Naive thymus-derived CD4-positive, alpha-beta T cell (primary cell): ENCODE results near the gene PGGHG. TPM values are rescaled to one million over a fixed set of nuclear protein-coding genes. Genes with fewer than 3 reads are reported as not detected.

ENCODE experiments used
- ATAC-seq: fragments of 150-1000 bp; cut with Tn5 transposase; 2 replicates; pipeline ENCODE4 v1.10.0; 2021; ENCODE audit warnings: mild to moderate bottlenecking, moderate library complexity
- CTCF ChIA-PET: fragments of 350-600 bp; sonication (Branson Sonifier 250); formaldehyde crosslinking; loops from one replicate; lab custom pipeline; 2021; ENCODE audit warnings: antibody characterized with exemption; lab: Charles Lee
- POLR2A ChIA-PET: fragments of 350-600 bp; sonication (Branson Sonifier 250); formaldehyde crosslinking; loops from one replicate; lab custom pipeline; 2021; ENCODE audit warnings: antibody characterized with exemption, inconsistent platforms; lab: Charles Lee
- DNase-seq, 9 donors: peaks; one replicate each; pipeline versions ENCODE4 v3.0.0 to v3.0.0-alpha.2; 2020 to 2022; ENCODE audit warnings: mixed read lengths in 1 of 9
- H3K27ac ChIP-seq: one replicate; pipeline ENCODE4 v1.7.0; 2013; ENCODE audit warnings: mild to moderate bottlenecking, low read depth, low read length, moderate library complexity
- H3K27me3 ChIP-seq, 2 donors: one replicate each; pipeline ENCODE4 v1.7.0; 2013; ENCODE audit warnings: low read length in 2 of 2, mild to moderate bottlenecking in 2 of 2, moderate library complexity in 2 of 2; ENCODE audit not compliant: control insufficient read depth in 2 of 2, insufficient read depth in 2 of 2
- H3K36me3 ChIP-seq, 3 experiments: 1 replicate in 2 of 3; 2 replicates in 1 of 3; pipeline ENCODE4 v1.7.0; 2013; ENCODE audit warnings: low read length in 3 of 3, mild to moderate bottlenecking in 3 of 3, moderate library complexity in 1 of 3; ENCODE audit not compliant: insufficient read depth in 3 of 3, control insufficient read depth in 2 of 3
- H3K4me1 ChIP-seq, 2 donors: one replicate each; pipeline ENCODE4 v1.7.0; 2013; ENCODE audit warnings: low read length in 2 of 2, mild to moderate bottlenecking in 2 of 2, moderate library complexity in 1 of 2; ENCODE audit not compliant: control insufficient read depth in 2 of 2, insufficient read depth in 2 of 2
- H3K4me3 ChIP-seq: 2 replicates; pipeline ENCODE4 v1.7.0; 2013; ENCODE audit warnings: mild to moderate bottlenecking, low read length
- H3K9me3 ChIP-seq, 3 experiments: 1 replicate in 2 of 3; 2 replicates in 1 of 3; pipeline ENCODE4 v1.7.0; 2013; ENCODE audit warnings: low read length in 3 of 3; ENCODE audit not compliant: control insufficient read depth in 2 of 3
- H3K27ac Mint-ChIP-seq, 9 donors: one replicate each; pipeline ENCODE4 v1.8.0; 2020 to 2022; ENCODE audit warnings: mixed read lengths in 9 of 9, mild to moderate bottlenecking in 8 of 9, moderate library complexity in 5 of 9, inconsistent platforms in 2 of 9
- H3K27me3 Mint-ChIP-seq, 5 donors: one replicate each; pipeline ENCODE4 v1.8.0; 2021 to 2022; ENCODE audit warnings: mixed read lengths in 5 of 5, mild to moderate bottlenecking in 1 of 5
- H3K36me3 Mint-ChIP-seq, 5 donors: one replicate each; pipeline ENCODE4 v1.8.0; 2020 to 2022; ENCODE audit warnings: mixed read lengths in 5 of 5, mild to moderate bottlenecking in 3 of 5, inconsistent platforms in 1 of 5
- H3K4me1 Mint-ChIP-seq, 7 donors: one replicate each; pipeline ENCODE4 v1.8.0; 2020 to 2022; ENCODE audit warnings: mixed read lengths in 7 of 7, mild to moderate bottlenecking in 3 of 7, inconsistent platforms in 1 of 7
- H3K4me3 Mint-ChIP-seq, 10 donors: one replicate each; pipeline ENCODE4 v1.8.0; 2020 to 2022; ENCODE audit warnings: mild to moderate bottlenecking in 10 of 10, mixed read lengths in 10 of 10, moderate library complexity in 6 of 10, inconsistent platforms in 2 of 10
- H3K9me3 Mint-ChIP-seq, 11 donors: one replicate each; pipeline ENCODE4 v1.8.0; 2020 to 2022; ENCODE audit warnings: mixed read lengths in 11 of 11, mild to moderate bottlenecking in 4 of 11, inconsistent platforms in 1 of 11, moderate library complexity in 1 of 11
- intact Hi-C, 2 donors: fragments of 100-400 bp; cut with micrococcal nuclease; formaldehyde crosslinking; loops; one replicate each; pipeline ENCODE4 v1.15.1; 2023
- polyA plus RNA-seq, 2 donors: library from polyadenylated mRNA; unstranded; fragments of 300-500 nt; fragmentation: Illumina TruSeq; gene quantifications; one replicate each; pipeline ENCODE4 v1.2.3, GENCODE V29; 2021
- total RNA-seq, 6 experiments: library from RNA in 5 of 6; stranded (reverse) in 5 of 6; gene quantifications; 1 replicate in 5 of 6; 2 replicates in 1 of 6; pipeline ENCODE4 v1.2.3 and lab custom pipeline; 2021 to 2026

The PGGHG gene
- total and polyA plus RNA-seq, 7 experiments from 2014 or later: 5.1 to 656 (median 340) TPM

DNA sequence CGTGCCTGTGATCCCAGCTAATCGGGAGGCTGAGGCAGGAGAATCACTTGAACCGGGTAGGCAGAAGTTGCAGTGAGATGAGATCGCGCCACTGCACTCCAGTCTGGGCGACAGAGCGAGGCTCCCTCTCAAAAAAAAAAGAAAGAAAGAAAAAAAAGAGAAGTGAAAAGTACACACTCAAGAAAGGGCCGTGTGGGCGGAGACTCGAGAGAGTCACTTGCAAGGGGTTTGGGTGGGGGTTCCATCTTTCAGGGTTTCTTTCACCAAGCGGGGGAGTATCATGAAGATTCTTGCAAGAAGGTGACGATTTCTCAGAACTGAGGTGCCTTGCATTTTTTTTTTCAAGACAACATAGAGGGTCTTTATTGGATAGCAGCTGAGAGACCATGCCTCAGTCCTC is 14.4 kb downstream of the PGGHG start:
- Mint-ChIP-seq H3K4me3 (peak overlapping the region in 1 of 10 donors; percentile 9), H3K4me1 (peaks cover 22 to 57% (median 40%) of the 10 kb centered on the region in 7 donors)
- H3K4me1 ChIP-seq: peaks cover 12 to 31% of the 10 kb centered on the region in 2 donors

DNA sequence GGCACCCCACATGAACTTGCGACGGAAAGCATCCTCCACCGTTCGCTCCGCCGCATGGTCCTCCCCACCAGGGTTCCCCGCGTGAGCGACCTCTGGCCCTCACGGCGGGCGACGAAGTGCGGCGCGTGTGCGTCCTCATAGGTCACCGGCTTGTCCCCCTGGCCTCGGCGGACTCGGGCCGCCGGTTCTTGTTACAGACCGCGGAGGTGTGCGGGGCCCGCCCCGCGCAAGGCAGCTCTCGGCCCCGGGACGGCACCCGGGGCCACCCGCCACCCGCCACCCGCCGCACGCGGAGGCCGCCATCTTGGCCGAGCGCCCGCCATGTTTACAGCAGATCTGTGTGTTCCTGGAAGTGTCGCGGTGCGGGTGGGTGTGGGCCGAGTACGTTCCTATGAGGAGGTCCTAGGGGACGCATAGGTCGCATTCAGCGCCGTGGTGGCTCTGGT is 15.2 kb downstream of the PGGHG start:
- H3K4me3 Mint-ChIP-seq: no peak overlapping the region
- ChIA-PET CTCF (interaction anchor here (0.6 to 5.0 kb wide), 7 partner anchors 32 to 63 kb away, joined by 3 to 49 read pairs (median 6); no protein-coding TSS in a partner anchor), POLR2A (interaction anchor here (0.8 to 4.1 kb wide), 6 partner anchors 9 to 51 kb away, joined by 3 to 28 read pairs (median 6); no protein-coding TSS in a partner anchor)
- Histone ChIP-seq H3K4me3 (no peak overlapping the region), H3K4me1 (peaks cover 15 to 24% of the 10 kb centered on the region in 2 donors), H3K27me3 (no peaks in the 10 kb centered on the region), H3K9me3 (no peaks in the 10 kb centered on the region), H3K36me3 (no peaks in the 10 kb centered on the region), H3K27ac (no peak overlapping the region)
- H3K27me3 Mint-ChIP-seq: peaks cover 0 to 12% (median 0%) of the 10 kb centered on the region in 5 donors
- no peaks in the 10 kb centered on the region for H3K9me3 Mint-ChIP-seq
- ATAC-seq (no peak), DNase-seq (no peak)
- H3K4me1 Mint-ChIP-seq: peaks cover 24 to 55% (median 40%) of the 10 kb centered on the region in 7 donors
- no peak overlapping the region for H3K27ac Mint-ChIP-seq
- intact Hi-C loops: loop anchor here in 1 of 2 donors (2.0 kb wide), 1 partner anchor 67 kb away; the partner anchor contains the start of genes PSMD13 and SIRT3
- H3K36me3 Mint-ChIP-seq: peaks cover 0 to 12% (median under 1%) of the 10 kb centered on the region in 5 donors

More for the DNA sequence above, 14.4 kb downstream of the PGGHG start:
- H3K36me3 Mint-ChIP-seq: peaks cover 0 to 5% (median 0%) of the 10 kb centered on the region in 5 donors
- ATAC-seq: no peak
- no peaks in the 10 kb centered on the region for H3K27me3 ChIP-seq
- no peak overlapping the region for H3K27ac ChIP-seq
- peak overlapping the region in 1 of 9 donors; percentile 34 for H3K27ac Mint-ChIP-seq
- ChIA-PET POLR2A (interaction anchor here (0.6 to 0.8 kb wide), 2 partner anchors 24 to 66 kb away, joined by 3 read pairs; no protein-coding TSS in a partner anchor), CTCF (interaction anchor here (0.6 to 5.0 kb wide), 3 partner anchors 52 to 63 kb away, joined by 4 to 49 read pairs (median 6); no protein-coding TSS in a partner anchor)
- no peak for DNase-seq
- H3K27me3 Mint-ChIP-seq: peaks cover 0 to 12% (median 0%) of the 10 kb centered on the region in 5 donors
- no peaks in the 10 kb centered on the region for H3K9me3 Mint-ChIP-seq
- intact Hi-C loops: no loop called here
- no peak overlapping the region for H3K4me3 ChIP-seq
- H3K36me3 ChIP-seq: no peaks in the 10 kb centered on the region
- no peaks in the 10 kb centered on the region for H3K9me3 ChIP-seq

DNA sequence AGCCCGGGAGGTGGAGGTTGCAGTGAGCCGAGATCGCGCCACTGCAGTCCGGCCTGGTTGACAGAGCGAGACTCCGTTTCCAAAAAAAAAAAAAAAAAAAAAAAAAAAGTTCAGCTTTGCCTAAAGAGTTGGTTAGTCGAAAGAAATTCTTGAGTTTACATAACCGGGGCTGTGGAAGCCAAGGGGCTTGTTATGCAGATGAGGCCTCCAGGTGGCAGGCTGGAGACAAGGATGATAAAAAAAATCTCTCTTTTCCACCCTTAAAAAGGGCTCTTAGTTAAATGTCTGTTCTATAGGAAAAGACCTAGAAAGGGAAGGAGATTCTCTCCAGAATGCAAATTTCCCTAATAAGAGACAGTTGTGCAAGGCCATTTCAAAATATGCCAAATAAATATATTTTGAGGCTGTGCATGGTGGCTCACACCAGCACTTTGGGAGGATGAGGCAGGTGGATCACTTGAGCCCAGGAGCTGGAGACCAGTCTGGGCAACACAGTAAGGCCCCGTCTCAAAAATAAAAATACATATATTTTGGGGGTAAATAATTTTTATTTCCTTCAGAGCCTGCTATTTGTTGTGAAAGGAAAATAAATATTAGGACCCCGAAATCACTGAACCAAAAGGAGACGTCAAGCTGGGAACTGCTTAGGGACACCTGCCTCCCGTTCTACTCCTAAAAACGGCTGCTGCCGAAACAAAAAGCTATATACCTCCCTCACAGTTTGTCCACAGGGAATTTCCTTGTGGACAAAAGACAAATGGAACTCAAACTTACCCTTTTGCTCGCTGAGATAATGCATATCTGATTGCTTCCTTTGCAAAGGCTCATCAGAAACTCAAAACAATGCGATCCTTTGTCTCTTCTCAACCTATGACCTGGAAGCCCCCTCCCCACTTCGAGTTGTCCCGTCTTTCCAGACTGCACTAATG is 16.3 kb downstream of the PGGHG start:
- peaks cover 21 to 24% of the 10 kb centered on the region in 2 donors for H3K4me1 ChIP-seq

DNA sequence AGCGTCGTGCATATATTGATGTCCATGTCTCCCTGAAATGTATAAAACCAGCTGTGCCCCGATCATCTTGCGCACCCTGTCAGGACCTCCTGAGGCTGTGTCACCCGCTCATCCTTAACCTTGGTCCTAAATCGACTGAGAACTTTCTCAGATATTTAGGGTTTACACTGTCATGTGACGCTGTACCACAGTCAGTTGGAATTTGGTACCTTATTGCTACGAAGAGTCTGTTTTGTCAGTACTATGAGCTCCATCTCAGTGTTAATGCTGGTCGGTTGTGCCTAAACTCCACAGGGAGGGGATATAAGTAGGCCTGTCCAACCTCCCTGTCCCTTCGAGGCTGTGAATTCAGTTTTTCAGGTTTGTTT is 16.9 kb downstream of the PGGHG start:
- intact Hi-C loops: loop anchor here in 1 of 2 donors (1.0 to 5.0 kb wide), 8 partner anchors 50 to 201 kb away; partner anchors contain the start of genes PSMD13, RNH1 and SIRT3
- H3K9me3 ChIP-seq: no peaks in the 10 kb centered on the region
- H3K4me1 ChIP-seq: peaks cover 21% of the 10 kb centered on the region in 2 donors
- H3K4me3 Mint-ChIP-seq: peak overlapping the region in 6 of 10 donors; percentile 1 to 65 (median 45)
- H3K36me3 Mint-ChIP-seq: peaks cover 0 to 21% (median 8%) of the 10 kb centered on the region in 5 donors
- ATAC-seq: no peak
- peaks cover 27 to 55% (median 42%) of the 10 kb centered on the region in 7 donors for H3K4me1 Mint-ChIP-seq
- peak overlapping the region; percentile 3 to 97 (median 81) for H3K27ac Mint-ChIP-seq
- no peak for DNase-seq
- ChIA-PET CTCF (interaction anchor here (0.6 to 5.0 kb wide), 17 partner anchors 10 to 276 kb away, joined by 3 to 49 read pairs (median 5); partner anchors contain the start of gene PGGHG), POLR2A (interaction anchor here (0.6 to 4.1 kb wide), 21 partner anchors 8 to 602 kb away, joined by 3 to 28 read pairs (median 4); partner anchors contain the start of genes BET1L, IFITM1, IFITM5 and RIC8A)
- H3K27me3 Mint-ChIP-seq: peaks cover 0 to 4% (median 0%) of the 10 kb centered on the region in 5 donors
- no peaks in the 10 kb centered on the region for H3K36me3 ChIP-seq
- H3K27ac ChIP-seq: peak overlapping the region; percentile 95
- H3K27me3 ChIP-seq: no peaks in the 10 kb centered on the region
- H3K9me3 Mint-ChIP-seq: no peaks in the 10 kb centered on the region
- no peak overlapping the region for H3K4me3 ChIP-seq

More for the DNA sequence above, 16.3 kb downstream of the PGGHG start:
- Histone ChIP-seq H3K4me3 (no peak overlapping the region), H3K36me3 (no peaks in the 10 kb centered on the region), H3K9me3 (no peaks in the 10 kb centered on the region), H3K27ac (peak overlapping the region; percentile 95), H3K27me3 (no peaks in the 10 kb centered on the region)
- no peaks in the 10 kb centered on the region for H3K9me3 Mint-ChIP-seq
- DNase-seq (peak in 6 of 9 donors; percentile 62 to 76 (median 70)), ATAC-seq (peak; percentile 44)
- H3K27ac Mint-ChIP-seq: peak overlapping the region; percentile 14 to 97 (median 84)
- ChIA-PET POLR2A (interaction anchor here (0.6 to 4.1 kb wide), 18 partner anchors 10 to 144 kb away, joined by 3 to 28 read pairs (median 4); partner anchors contain the start of genes BET1L, IFITM1 and RIC8A), CTCF (interaction anchor here (0.6 to 5.0 kb wide), 22 partner anchors 10 to 277 kb away, joined by 3 to 49 read pairs (median 4); partner anchors contain the start of gene PGGHG)
- intact Hi-C loops: loop anchor here in 1 of 2 donors (1.0 to 5.0 kb wide), 8 partner anchors 51 to 202 kb away; partner anchors contain the start of genes PSMD13, RNH1 and SIRT3
- peaks cover 0 to 21% (median 8%) of the 10 kb centered on the region in 5 donors for H3K36me3 Mint-ChIP-seq
- peaks cover 0 to 9% (median 0%) of the 10 kb centered on the region in 5 donors for H3K27me3 Mint-ChIP-seq
- peak overlapping the region in 7 of 10 donors; percentile 0 to 55 (median 47) for H3K4me3 Mint-ChIP-seq
- H3K4me1 Mint-ChIP-seq: peaks cover 29 to 61% (median 48%) of the 10 kb centered on the region in 7 donors

DNA sequence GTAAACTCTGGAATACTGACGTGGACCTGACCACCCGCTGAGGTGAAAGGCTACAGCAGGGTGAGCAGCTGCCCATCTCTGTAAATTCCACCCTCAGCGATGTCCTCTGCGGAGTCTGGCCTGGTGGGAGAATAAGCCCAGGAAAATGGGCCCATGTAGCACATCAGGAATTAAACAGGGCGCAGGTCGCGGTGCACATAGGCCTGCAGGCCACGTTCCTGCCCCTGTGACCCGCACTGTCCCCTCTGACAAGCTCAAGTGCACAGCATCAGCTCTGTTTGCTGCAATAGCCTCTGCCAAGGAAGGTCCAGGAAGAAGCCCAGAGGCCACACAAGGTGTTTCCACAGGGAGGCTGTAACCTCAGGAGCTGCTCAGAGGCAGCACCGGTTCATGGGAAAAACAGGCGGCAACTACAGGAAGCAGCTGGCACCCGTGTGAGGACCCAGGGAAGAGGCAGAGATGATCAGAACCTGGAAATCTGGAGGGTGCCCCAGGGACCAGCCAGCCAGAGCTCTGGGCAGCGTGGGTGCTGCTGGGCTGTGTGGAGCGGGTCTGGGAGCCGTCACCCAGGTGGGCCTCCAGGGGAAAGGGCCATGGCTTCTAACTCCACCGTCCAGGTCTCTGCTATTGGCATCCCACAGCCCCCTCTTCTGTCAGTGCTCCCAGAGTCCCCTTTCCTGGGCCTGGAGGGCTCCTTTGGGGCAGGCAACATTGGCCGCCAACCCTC is 17.9 kb downstream of the PGGHG start:
- H3K4me1 ChIP-seq: peaks cover 21 to 23% of the 10 kb centered on the region in 2 donors
- peak overlapping the region; percentile 95 for H3K27ac ChIP-seq
- no peaks in the 10 kb centered on the region for H3K9me3 ChIP-seq
- DNase-seq (no peak), ATAC-seq (no peak)
- H3K27me3 Mint-ChIP-seq: no peaks in the 10 kb centered on the region
- peaks cover 0 to 21% (median 8%) of the 10 kb centered on the region in 5 donors for H3K36me3 Mint-ChIP-seq
- H3K27me3 ChIP-seq: no peaks in the 10 kb centered on the region
- H3K36me3 ChIP-seq: no peaks in the 10 kb centered on the region
- H3K27ac Mint-ChIP-seq: peak overlapping the region in 8 of 9 donors; percentile 82 to 99 (median 96)
- POLR2A ChIA-PET: interaction anchor here (0.6 to 4.1 kb wide), 22 partner anchors 9 to 601 kb away, joined by 3 to 28 read pairs (median 4); partner anchors contain the start of genes BET1L, IFITM1, IFITM5 and RIC8A
- H3K4me3 Mint-ChIP-seq: peak overlapping the region in 9 of 10 donors; percentile 21 to 97 (median 93)
- intact Hi-C loops: loop anchor here in 1 of 2 donors (1.0 to 5.0 kb wide), 3 partner anchors 13 to 200 kb away; partner anchors contain the start of genes IFITM3 and RNH1
- CTCF ChIA-PET: interaction anchor here (0.6 to 5.0 kb wide), 9 partner anchors 9 to 211 kb away, joined by 3 to 49 read pairs (median 6); partner anchors contain the start of gene PGGHG
- H3K9me3 Mint-ChIP-seq: no peaks in the 10 kb centered on the region
- H3K4me1 Mint-ChIP-seq: peaks cover 28 to 55% (median 45%) of the 10 kb centered on the region in 7 donors
- H3K4me3 ChIP-seq: no peak overlapping the region
